DOHH2 (cell line): ENCODE measurements around the gene SELENOS.

Experiments used
- CTCF ChIP-seq: fragments of 200-600 bp; sonication (generic); IDR thresholded peaks from one replicate; pipeline ENCODE4 v1.5.1; 2014; ENCODE audit warnings: antibody characterized with exemption, mild to moderate bottlenecking, low read depth, low read length; ENCODE audit not compliant: poor library complexity, severe bottlenecking
- EZH2phosphoT487 ChIP-seq: fragments of 200-600 bp; sonication (generic); IDR thresholded peaks from 2 replicates; pipeline ENCODE4 v1.6.1; 2017; ENCODE audit warnings: borderline replicate concordance, mild to moderate bottlenecking, antibody characterized with exemption, low read length, moderate library complexity, mixed read lengths

- TF ChIP-seq CTCF (no peak), EZH2phosphoT487 (no peak)
Measured at GRCh38 chr15:101307897-101308603, 30.8 kb upstream of the SELENOS start.
